8988T (cell line): ENCODE data around the gene NIPAL3.

Experiments used
- DNase-seq: peaks from one replicate; pipeline ENCODE4 v3.0.0; 2011

NIPAL3 gene

GRCh38 chr1:24415334-24415909 lies at the start of gene NIPAL3:
Gene NIPAL3, plus strand, starts transcription at chr1:24415802. Its CDS starts 3,746 bp downstream, at chr1:24419548.
- DNase-seq = peak; percentile 50

GRCh38 chr1:24366707-24367106 lies 48.9 kb upstream of the NIPAL3 start:
- no peak for DNase-seq

- DNase-seq = no peak
These were observed 46.4 kb upstream of the NIPAL3 start for GRCh38 chr1:24369199-24369598.

DNA sequence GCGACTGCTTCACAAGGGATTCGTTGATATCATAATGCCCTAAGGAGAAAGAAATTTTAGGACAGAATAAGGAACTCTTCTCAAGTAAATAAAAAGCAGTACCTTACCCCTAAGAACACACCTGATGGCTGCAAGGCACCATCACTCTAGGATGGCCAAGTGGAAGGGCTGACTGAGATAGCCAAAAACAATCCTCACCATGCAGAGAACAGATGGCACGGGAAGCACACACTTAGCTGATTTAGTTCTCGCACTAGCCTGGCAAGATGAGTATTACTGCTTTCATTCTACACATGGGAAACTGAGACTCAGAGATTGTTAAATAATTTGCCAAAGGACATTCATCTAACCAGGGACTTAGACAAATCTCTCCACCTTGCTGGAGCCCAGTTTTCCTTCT lies 45.8 kb upstream of the NIPAL3 start:
- DNase-seq = no peak

- no peak for DNase-seq
These were observed 42.6 kb upstream of the NIPAL3 start for GRCh38 chr1:24373044-24373443.

DNA sequence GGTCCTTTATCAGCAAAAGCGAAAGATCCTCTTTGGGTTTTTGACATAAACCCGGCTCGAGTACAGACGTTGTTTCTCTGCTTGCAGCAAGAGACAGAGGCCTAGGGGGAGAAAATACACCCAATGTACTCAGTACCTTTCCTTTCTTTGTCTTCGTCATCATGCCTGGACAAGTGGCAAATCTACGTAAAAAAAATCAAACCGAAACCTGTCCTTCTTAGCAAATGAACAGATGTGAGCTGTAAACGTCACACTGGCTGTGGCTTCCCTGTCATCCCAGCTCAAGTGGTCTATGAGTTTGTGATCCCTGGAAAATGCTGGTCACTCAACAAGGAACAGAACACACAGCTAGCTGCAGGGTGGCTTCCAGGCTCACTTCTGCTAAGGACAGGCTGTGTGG lies 41.9 kb upstream of the NIPAL3 start:
- no peak for DNase-seq

DNA sequence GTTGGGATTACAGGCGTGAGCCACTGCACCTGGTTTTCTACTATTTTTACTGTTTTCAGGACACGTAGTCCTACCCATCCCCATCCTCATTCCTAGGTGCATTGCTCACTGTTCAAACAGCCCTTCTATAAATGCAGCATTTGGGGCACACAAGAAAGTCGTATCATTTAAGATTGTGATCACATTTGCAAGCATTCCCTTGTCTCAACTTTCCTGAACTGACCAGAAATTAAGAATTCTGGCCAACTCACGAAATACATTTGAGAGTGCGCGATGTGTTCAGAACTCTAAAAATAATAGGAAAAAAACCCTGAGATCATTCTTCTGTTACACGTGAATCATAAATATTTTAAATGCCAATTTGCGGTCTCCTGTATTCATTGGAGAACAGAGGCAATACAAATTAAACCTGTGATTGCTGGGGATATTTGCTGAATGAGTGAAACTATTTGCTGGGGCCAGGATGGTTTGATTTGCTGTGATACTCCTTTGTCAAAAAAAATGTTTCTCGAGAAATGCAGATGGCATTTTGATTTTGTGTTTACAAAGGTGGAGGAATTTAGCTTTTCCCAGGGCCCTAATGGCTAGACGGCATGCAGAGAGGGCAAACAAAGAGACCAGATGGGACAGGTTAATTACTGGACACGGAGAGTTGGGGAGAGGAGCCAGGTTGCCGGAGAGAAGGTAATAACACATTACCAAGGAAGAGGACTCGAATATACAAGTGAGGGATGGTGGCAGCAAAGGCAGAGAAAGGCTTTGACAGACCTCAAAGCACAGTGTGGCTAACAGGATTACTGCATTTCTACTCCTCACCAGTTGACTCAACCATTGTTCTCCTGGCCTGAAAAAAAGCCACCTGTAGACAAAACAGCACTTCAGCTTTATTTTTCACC lies 40.5 kb upstream of the NIPAL3 start:
- no peak for DNase-seq

GRCh38 chr1:24379733-24380315 lies 35.8 kb upstream of the NIPAL3 start:
- DNase-seq = no peak

DNA sequence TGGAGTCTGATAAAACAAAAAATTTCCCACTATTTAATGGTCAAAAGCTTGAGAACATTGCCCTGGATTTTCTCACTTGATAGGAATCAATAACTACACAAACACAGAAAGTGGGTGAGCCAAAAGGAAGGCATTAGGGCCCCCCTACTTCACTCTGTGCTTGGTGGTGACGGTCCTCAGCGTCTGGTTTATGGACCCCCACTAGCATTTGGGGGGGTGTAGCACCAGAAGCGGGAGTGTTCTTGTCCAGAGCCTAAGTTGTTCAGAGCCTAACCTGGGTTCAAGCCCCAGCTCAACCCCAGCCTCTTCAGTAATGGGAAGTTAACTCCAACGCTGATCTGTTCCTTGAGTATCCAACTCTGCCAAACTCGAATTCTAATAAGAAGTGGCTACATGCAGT lies 35.1 kb upstream of the NIPAL3 start:
- no peak for DNase-seq

DNA sequence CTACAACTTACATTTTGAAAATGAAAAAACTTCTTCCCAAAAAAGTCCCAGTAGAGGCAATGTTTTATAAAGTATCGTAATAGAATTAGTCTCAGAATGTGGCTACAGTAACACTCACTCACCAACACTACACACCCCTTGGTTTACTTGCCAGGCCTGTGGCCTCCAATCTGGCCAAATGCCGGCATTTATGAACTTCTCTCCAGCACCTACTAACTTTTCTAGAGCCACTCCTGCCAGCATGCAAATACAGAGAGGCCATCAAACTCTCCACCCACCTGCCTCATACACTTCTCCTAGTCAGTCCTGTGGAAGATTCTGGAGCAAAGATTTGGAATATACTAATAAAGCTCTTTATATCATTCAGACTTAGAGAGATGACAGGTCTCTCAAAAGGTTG lies 34.3 kb upstream of the NIPAL3 start:
- no peak for DNase-seq

GRCh38 chr1:24382165-24382577 lies 33.4 kb upstream of the NIPAL3 start:
- DNase-seq = no peak

GRCh38 chr1:24383381-24383940 lies 32.1 kb upstream of the NIPAL3 start:
- DNase-seq = no peak

GRCh38 chr1:24384251-24385090 lies 31.1 kb upstream of the NIPAL3 start:
- no peak for DNase-seq

GRCh38 chr1:24385160-24385940 lies 30.3 kb upstream of the NIPAL3 start:
- no peak for DNase-seq

DNA sequence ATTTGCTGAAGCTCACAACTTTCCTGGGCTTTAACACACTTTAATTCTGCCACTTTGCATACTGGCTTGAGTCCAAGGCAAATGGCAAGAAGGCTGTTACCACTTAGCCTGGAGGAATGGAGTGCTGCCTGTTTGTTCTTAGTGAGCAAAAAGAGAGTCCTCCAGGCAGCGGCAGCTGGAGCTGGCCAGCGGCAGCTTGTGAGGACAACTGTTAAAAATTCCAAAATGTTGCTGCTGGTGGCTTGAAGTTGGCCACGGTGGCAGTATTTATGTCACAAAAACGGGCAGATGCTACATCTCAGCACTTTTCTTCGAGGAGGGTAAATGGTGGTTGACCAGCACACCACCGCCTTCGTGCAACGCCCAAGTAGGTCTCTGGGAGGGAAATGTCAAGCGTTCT lies 29.4 kb upstream of the NIPAL3 start:
- DNase-seq = no peak

GRCh38 chr1:24386931-24387330 lies 28.7 kb upstream of the NIPAL3 start:
- no peak for DNase-seq

- no peak for DNase-seq
These were observed 27.9 kb upstream of the NIPAL3 start for GRCh38 chr1:24387636-24388175.

GRCh38 chr1:24388331-24388885 lies 27.2 kb upstream of the NIPAL3 start:
- no peak for DNase-seq

- no peak for DNase-seq
These were observed 26.3 kb upstream of the NIPAL3 start for GRCh38 chr1:24389231-24389678.

DNA sequence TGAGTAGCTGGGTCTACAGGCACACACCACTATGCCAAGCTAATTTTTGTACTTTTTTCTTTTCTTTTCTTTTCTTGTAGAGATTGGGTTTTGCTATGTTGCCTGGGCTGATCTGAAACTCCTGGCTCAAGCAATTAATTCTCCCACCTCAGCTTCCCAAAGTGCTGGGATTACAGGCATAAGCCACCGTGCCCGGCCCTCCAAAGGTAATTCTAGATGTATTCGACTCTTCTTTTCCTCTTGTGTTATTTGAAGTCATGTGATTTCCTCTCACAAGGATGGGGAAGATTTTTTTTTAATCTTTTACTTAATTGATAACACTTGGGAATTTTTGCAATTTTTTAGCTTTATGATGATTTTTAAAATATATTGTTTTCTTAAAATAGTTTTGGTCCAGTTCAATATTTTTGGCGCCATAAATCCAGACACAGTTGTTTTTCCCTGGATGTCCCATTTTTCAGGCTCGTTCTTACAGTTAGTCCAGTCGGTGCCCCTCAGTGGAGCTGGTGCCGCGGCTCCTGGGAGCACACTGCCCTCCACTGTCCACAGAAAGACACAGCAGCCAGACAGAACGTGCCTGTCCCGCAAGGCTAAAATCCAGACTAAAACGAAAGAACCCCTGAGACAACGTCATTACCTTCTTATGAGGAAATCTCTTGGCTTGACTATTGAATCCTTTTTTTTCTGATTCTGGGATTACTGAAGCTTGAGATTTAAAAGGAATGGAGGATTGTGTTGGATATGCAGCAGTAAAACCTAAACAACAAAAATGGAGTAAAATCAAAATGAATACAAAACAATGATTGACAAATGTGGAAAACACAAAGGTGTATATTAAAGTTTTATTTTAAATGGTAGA lies 24.4 kb upstream of the NIPAL3 start:
- DNase-seq = no peak
